Activated naive CD4-positive, alpha-beta T cell treated with anti-CD3 and anti-CD28 coated beads for 36 hours (primary cell): ENCODE data around the gene ATF3. TPM values are rescaled to one million over a fixed set of nuclear protein-coding genes. Genes with fewer than 3 reads are reported as not detected.

Source experiments
- CTCF ChIA-PET: fragments of 350-600 bp; sonication (Branson Sonifier 250); formaldehyde crosslinking; loops from one replicate; lab custom pipeline; 2021; ENCODE audit warnings: antibody characterized with exemption; lab: Charles Lee
- DNase-seq: peaks from one replicate; pipeline ENCODE4 v3.0.0-alpha.2; 2020
- H3K27ac Mint-ChIP-seq: one replicate; pipeline ENCODE4 v1.8.0; 2021; ENCODE audit warnings: mild to moderate bottlenecking, mixed read lengths
- H3K27me3 Mint-ChIP-seq: one replicate; pipeline ENCODE4 v1.8.0; 2021; ENCODE audit warnings: low read depth, mixed read lengths
- H3K36me3 Mint-ChIP-seq: one replicate; pipeline ENCODE4 v1.8.0; 2021; ENCODE audit warnings: low read depth, mixed read lengths
- H3K4me1 Mint-ChIP-seq: one replicate; pipeline ENCODE4 v1.8.0; 2021; ENCODE audit warnings: low read depth, mixed read lengths
- H3K4me3 Mint-ChIP-seq: one replicate; pipeline ENCODE4 v1.8.0; 2021; ENCODE audit warnings: mild to moderate bottlenecking, moderate library complexity, mixed read lengths
- H3K9me3 Mint-ChIP-seq: one replicate; pipeline ENCODE4 v1.8.0; 2021; ENCODE audit warnings: mixed read lengths
- intact Hi-C: fragments of 100-400 bp; cut with micrococcal nuclease; formaldehyde crosslinking; loops from one replicate; pipeline ENCODE4 v1.15.1; 2023
- total RNA-seq, 2 experiments: library from RNA; stranded (reverse); gene quantifications; one replicate each; pipeline ENCODE4 v1.2.3, GENCODE V29; 2021

ATF3 gene
- total RNA-seq, 2 experiments from 2014 or later = 67.4 to 67.7 TPM

GRCh38 chr1:212605441-212606394 lies 2.8 kb upstream of the ATF3 start:
- H3K36me3 Mint-ChIP-seq = peaks cover 16% of the 10 kb centered on the region
- no peak for DNase-seq
- peaks cover 51% of the 10 kb centered on the region for H3K27me3 Mint-ChIP-seq
- no peaks in the 10 kb centered on the region for H3K9me3 Mint-ChIP-seq
- CTCF ChIA-PET = interaction anchor here (1.0 kb wide), 1 partner anchor 9 kb away, joined by 3 read pairs; no protein-coding TSS in a partner anchor
- no peak overlapping the region for H3K4me3 Mint-ChIP-seq
- H3K27ac Mint-ChIP-seq = no peak overlapping the region
- intact Hi-C loops = loop anchor here (5.0 kb wide), 1 partner anchor 193 kb away; the partner anchor contains the start of gene PACC1
- H3K4me1 Mint-ChIP-seq = peaks cover 42% of the 10 kb centered on the region

DNA sequence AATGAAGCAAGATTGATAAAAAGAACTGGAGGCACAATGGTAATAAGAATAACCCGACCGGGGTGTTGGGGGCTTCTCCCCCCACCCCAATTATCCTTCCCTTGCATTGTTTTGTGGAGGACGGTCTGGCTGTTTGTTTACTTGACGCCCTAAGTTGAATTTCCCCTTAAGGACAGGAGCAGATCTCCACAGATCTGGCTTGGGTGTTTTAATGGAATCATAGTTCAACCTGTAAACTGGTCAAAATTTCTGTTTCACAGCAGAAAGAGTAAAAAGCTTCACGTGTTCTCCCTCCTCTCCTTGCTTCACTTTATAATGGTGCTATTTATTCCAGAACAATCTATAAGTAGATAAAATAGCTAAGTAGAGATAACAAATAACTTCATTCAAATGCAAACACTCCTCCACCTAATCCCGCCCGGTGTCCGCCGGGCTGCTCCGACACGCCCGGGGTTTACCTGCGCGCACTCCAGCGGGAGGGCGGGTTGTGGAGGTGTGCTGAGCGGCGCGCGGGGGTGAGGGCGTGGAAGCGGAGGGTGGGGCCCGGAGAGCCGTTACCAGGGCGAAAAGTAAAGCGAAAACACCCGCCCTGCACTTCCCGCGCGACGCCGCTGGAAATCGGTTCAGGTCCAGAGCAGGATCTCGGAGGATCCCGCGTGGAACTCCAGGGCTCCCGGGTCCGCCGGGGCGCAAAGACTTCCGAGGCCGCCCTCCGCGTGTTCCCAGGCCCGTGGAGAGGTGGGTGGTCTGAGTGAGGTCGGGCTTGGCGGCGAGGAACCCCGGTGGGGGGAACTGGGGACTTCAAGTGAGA lies 2.0 kb upstream of the ATF3 start:
- Mint-ChIP-seq H3K4me3 (peak overlapping the region; percentile 90), H3K27me3 (peaks cover 48% of the 10 kb centered on the region), H3K9me3 (no peaks in the 10 kb centered on the region), H3K36me3 (peaks cover 23% of the 10 kb centered on the region), H3K4me1 (peaks cover 42% of the 10 kb centered on the region), H3K27ac (no peak overlapping the region)
- CTCF ChIA-PET = interaction anchor here (1.0 to 2.9 kb wide), 3 partner anchors 9 to 129 kb away, joined by 3 to 15 read pairs (median 3); no protein-coding TSS in a partner anchor
- intact Hi-C loops = loop anchor here (5.0 kb wide), 1 partner anchor 194 kb away; the partner anchor contains the start of gene PACC1
- peak; percentile 59 for DNase-seq

GRCh38 chr1:212607206-212607912 lies 1.2 kb upstream of the ATF3 start:
- DNase-seq = no peak
- Mint-ChIP-seq H3K36me3 (peaks cover 25% of the 10 kb centered on the region), H3K27me3 (peaks cover 48% of the 10 kb centered on the region), H3K4me1 (peaks cover 42% of the 10 kb centered on the region), H3K9me3 (no peaks in the 10 kb centered on the region), H3K27ac (peak overlapping the region; percentile 57), H3K4me3 (peak overlapping the region; percentile 90)
- CTCF ChIA-PET = interaction anchor here (1.0 to 2.9 kb wide), 3 partner anchors 10 to 130 kb away, joined by 3 to 15 read pairs (median 3); no protein-coding TSS in a partner anchor
- intact Hi-C loops = loop anchor here (5.0 kb wide), 1 partner anchor 195 kb away; the partner anchor contains the start of gene PACC1

DNA sequence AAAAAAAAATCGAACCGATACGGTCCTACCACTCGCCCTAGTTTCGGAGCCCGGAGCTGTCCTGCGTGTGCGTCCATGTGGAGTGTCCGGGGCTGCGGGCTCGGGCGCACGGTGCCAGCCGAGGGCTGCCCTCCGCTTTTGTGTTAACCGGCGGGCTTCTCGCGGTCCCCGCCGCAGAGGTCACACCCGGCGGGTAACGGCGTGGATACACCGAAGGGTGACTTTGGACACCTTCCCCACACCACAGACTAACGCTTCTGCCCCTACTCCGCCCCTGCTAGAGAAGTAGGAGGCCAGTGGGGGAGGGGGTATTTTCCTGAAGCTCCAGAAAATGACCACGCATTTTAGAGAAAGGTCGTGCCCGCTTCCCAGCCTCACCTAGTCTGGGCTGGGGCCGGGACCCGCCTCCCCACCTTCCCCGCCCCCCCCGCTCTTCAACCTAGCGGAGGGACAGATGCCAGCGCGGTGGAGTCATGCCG lies 609 bp upstream of the ATF3 start:
- Mint-ChIP-seq H3K27ac (peak overlapping the region; percentile 92), H3K9me3 (no peaks in the 10 kb centered on the region), H3K36me3 (peaks cover 27% of the 10 kb centered on the region), H3K4me3 (peak overlapping the region; percentile 90), H3K4me1 (peaks cover 47% of the 10 kb centered on the region), H3K27me3 (peaks cover 47% of the 10 kb centered on the region)
- CTCF ChIA-PET = interaction anchor here (1.2 to 2.9 kb wide), 2 partner anchors 11 to 130 kb away, joined by 8 to 15 read pairs; no protein-coding TSS in a partner anchor
- intact Hi-C loops = loop anchor here (1.0 to 5.0 kb wide), 9 partner anchors 12 to 573 kb away; partner anchors contain the start of genes DTL, FLVCR1, INTS7 and NSL1
- DNase-seq = no peak

GRCh38 chr1:212608959-212609700 lies 569 bp downstream of the ATF3 start:
- Mint-ChIP-seq H3K27ac (peak overlapping the region; percentile 92), H3K4me1 (peaks cover 59% of the 10 kb centered on the region), H3K9me3 (no peaks in the 10 kb centered on the region), H3K27me3 (peaks cover 40% of the 10 kb centered on the region), H3K36me3 (peaks cover 35% of the 10 kb centered on the region), H3K4me3 (peak overlapping the region; percentile 90)
- intact Hi-C loops = loop anchor here (1.0 to 5.0 kb wide), 9 partner anchors 13 to 574 kb away; partner anchors contain the start of genes DTL, FLVCR1, INTS7 and NSL1
- CTCF ChIA-PET = interaction anchor here (0.7 to 2.9 kb wide), 3 partner anchors 12 to 132 kb away, joined by 3 to 15 read pairs (median 8); no protein-coding TSS in a partner anchor
- DNase-seq = peak; percentile 55

GRCh38 chr1:212609701-212610574 lies 1.4 kb downstream of the ATF3 start:
- intact Hi-C loops = loop anchor here (2.0 to 5.0 kb wide), 3 partner anchors 181 to 575 kb away; partner anchors contain the start of genes DTL, INTS7, NSL1 and PACC1
- no peaks in the 10 kb centered on the region for H3K9me3 Mint-ChIP-seq
- peaks cover 32% of the 10 kb centered on the region for H3K27me3 Mint-ChIP-seq
- peak overlapping the region; percentile 70 for H3K27ac Mint-ChIP-seq
- CTCF ChIA-PET = interaction anchor here (0.7 to 3.0 kb wide), 3 partner anchors 20 to 132 kb away, joined by 3 to 15 read pairs (median 14); no protein-coding TSS in a partner anchor
- no peak for DNase-seq
- peaks cover 40% of the 10 kb centered on the region for H3K36me3 Mint-ChIP-seq
- H3K4me1 Mint-ChIP-seq = peaks cover 67% of the 10 kb centered on the region
- peak overlapping the region; percentile 90 for H3K4me3 Mint-ChIP-seq

GRCh38 chr1:212610575-212610967 lies 2.0 kb downstream of the ATF3 start:
- CTCF ChIA-PET = interaction anchor here (3.0 kb wide), 1 partner anchor 20 kb away, joined by 14 read pairs; no protein-coding TSS in a partner anchor
- intact Hi-C loops = no loop called here
- H3K36me3 Mint-ChIP-seq = peaks cover 46% of the 10 kb centered on the region
- peaks cover 25% of the 10 kb centered on the region for H3K27me3 Mint-ChIP-seq
- no peaks in the 10 kb centered on the region for H3K9me3 Mint-ChIP-seq
- H3K27ac Mint-ChIP-seq = peak overlapping the region; percentile 70
- peak overlapping the region; percentile 90 for H3K4me3 Mint-ChIP-seq
- DNase-seq = no peak
- peaks cover 68% of the 10 kb centered on the region for H3K4me1 Mint-ChIP-seq

DNA sequence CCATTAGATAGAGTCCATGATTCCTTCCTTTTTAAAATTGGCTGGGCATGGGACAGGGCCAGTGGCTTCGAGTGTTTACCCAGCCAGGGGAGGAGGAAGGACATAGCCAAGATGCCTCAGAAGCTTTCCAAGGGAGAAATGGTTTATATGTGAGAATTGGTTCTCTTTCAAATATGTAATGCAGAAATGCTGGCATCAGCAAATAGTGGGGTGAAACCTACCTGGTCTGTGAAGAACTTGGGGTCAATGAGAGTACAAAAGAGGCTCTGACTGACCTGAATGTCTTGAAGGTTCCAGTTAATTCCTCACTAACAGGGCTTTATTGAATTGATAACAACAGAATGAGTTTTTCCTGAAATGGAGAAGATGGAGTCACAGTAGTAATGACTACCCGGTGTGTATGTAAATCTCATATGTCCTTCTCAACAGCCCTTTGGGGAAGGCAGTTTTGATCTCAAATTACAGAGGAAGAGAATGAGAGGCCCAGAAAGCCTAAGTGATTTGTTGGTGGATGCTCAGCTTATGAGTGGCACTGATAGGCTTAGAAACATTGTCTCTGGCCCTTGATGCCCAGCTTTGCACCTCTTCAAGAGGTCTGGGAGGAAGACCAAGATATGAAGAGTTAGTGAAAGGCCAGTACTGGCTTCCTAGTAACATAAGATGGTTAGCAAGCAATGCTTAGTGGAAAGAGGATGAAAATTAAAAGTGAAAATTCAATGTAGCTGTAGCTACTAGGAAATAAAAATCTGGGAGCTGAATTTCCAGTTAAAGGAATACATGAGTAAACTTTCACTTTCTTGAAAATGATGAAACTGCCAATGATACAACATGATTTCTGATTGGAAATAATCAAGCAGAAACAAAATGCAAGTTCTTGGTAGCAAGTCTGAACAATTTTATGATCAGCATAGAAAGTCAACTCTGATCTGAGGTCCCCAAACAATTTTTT lies 2.7 kb downstream of the ATF3 start:
- no peak for DNase-seq
- intact Hi-C loops = no loop called here
- H3K27me3 Mint-ChIP-seq = peaks cover 18% of the 10 kb centered on the region
- peak overlapping the region; percentile 90 for H3K4me3 Mint-ChIP-seq
- CTCF ChIA-PET = interaction anchor here (0.6 to 3.7 kb wide), 4 partner anchors 17 to 165 kb away, joined by 3 to 21 read pairs (median 8); no protein-coding TSS in a partner anchor
- no peak overlapping the region for H3K27ac Mint-ChIP-seq
- H3K4me1 Mint-ChIP-seq = peaks cover 61% of the 10 kb centered on the region
- no peaks in the 10 kb centered on the region for H3K9me3 Mint-ChIP-seq
- H3K36me3 Mint-ChIP-seq = peaks cover 53% of the 10 kb centered on the region
